WTC11 (cell line): ENCODE measurements around the gene MAPKAPK3. TPM values are rescaled to one million over a fixed set of nuclear protein-coding genes. Genes with fewer than 3 reads are reported as not detected.

Source experiments
- ATAC-seq: fragments of 200-7000 bp; cut with Tn5 transposase; 2 replicates; pipeline ENCODE4 v1.10.0; 2021; ENCODE audit warnings: mild to moderate bottlenecking, moderate library complexity
- CTCF ChIA-PET: fragments of 300-600 bp; sonication (Branson Sonifier 250); formaldehyde crosslinking; loops from one replicate; lab custom pipeline; 2021; ENCODE audit warnings: antibody characterized with exemption; lab: Charles Lee
- POLR2A ChIA-PET: fragments of 350-600 bp; sonication (Branson Sonifier 250); formaldehyde crosslinking; loops from one replicate; lab custom pipeline; 2021; ENCODE audit warnings: antibody characterized with exemption; lab: Charles Lee
- DNase-seq: peaks from one replicate; pipeline ENCODE4 v3.0.0; 2021; ENCODE audit warnings: low spot score
- H3K27ac Mint-ChIP-seq: 2 replicates; pipeline ENCODE4 v1.8.0; 2021; ENCODE audit warnings: mixed read lengths
- H3K27me3 Mint-ChIP-seq: 2 replicates; pipeline ENCODE4 v1.8.0; 2021; ENCODE audit warnings: low read depth, mild to moderate bottlenecking, moderate library complexity, mixed read lengths
- H3K36me3 Mint-ChIP-seq: 2 replicates; pipeline ENCODE4 v1.8.0; 2021; ENCODE audit warnings: mixed read lengths
- H3K4me1 Mint-ChIP-seq: 2 replicates; pipeline ENCODE4 v1.8.0; 2022; ENCODE audit warnings: mixed read lengths
- H3K4me3 Mint-ChIP-seq: 2 replicates; pipeline ENCODE4 v1.8.0; 2021; ENCODE audit warnings: mild to moderate bottlenecking, moderate library complexity, mixed read lengths
- H3K9me3 Mint-ChIP-seq: 2 replicates; pipeline ENCODE4 v1.8.0; 2021; ENCODE audit warnings: mixed read lengths
- ATF1 ChIP-seq: sonication (generic); formaldehyde crosslinking; IDR thresholded peaks from 2 replicates; pipeline ENCODE4 v1.8.1; 2023; ENCODE audit warnings: mild to moderate bottlenecking, moderate library complexity, missing genetic modification reagents
- CREM ChIP-seq: sonication (generic); formaldehyde crosslinking; IDR thresholded peaks from 2 replicates; pipeline ENCODE4 v1.8.1; 2022; ENCODE audit warnings: mild to moderate bottlenecking, missing genetic modification reagents, moderate library complexity
- ELF4 ChIP-seq: sonication (generic); formaldehyde crosslinking; IDR thresholded peaks from 2 replicates; pipeline ENCODE4 v1.8.1; 2022; ENCODE audit warnings: low read depth, mild to moderate bottlenecking, moderate library complexity, missing genetic modification reagents
- EMX1 ChIP-seq: fragments of 250-450 bp; sonication (Bioruptor Pico); IDR thresholded peaks from 2 replicates; pipeline ENCODE4 v1.8.0; 2021; ENCODE audit warnings: mild to moderate bottlenecking
- ETV6 ChIP-seq: sonication (generic); formaldehyde crosslinking; IDR thresholded peaks from 2 replicates; pipeline ENCODE4 v1.8.1; 2022; ENCODE audit warnings: mild to moderate bottlenecking, missing genetic modification reagents
- MXD4 ChIP-seq: fragments of 250-450 bp; sonication (Bioruptor Pico); IDR thresholded peaks from 2 replicates; pipeline ENCODE4 v1.8.0; 2021; ENCODE audit warnings: mild to moderate bottlenecking, moderate library complexity, borderline replicate concordance
- MYBL2 ChIP-seq: sonication (generic); formaldehyde crosslinking; IDR thresholded peaks from 2 replicates; pipeline ENCODE4 v1.8.1; 2023; ENCODE audit warnings: mild to moderate bottlenecking, moderate library complexity, missing genetic modification reagents
- NR1H2 ChIP-seq: sonication (generic); formaldehyde crosslinking; IDR thresholded peaks from 2 replicates; pipeline ENCODE4 v1.9.0; 2021; ENCODE audit warnings: mild to moderate bottlenecking, moderate library complexity, missing genetic modification reagents
- NR3C1 ChIP-seq: sonication (generic); formaldehyde crosslinking; conservative IDR thresholded peaks from 2 replicates; pipeline ENCODE4 v1.8.1; 2023; ENCODE audit warnings: low read depth, mild to moderate bottlenecking, missing genetic modification reagents
- PRRX2 ChIP-seq: fragments of 250-450 bp; sonication (Bioruptor Pico); IDR thresholded peaks from 2 replicates; pipeline ENCODE4 v1.8.0; 2021; ENCODE audit warnings: mild to moderate bottlenecking
- SOX15 ChIP-seq: fragments of 250-450 bp; sonication (Bioruptor Pico); IDR thresholded peaks from 2 replicates; pipeline ENCODE4 v1.9.0; 2021; ENCODE audit warnings: mild to moderate bottlenecking
- TEAD1 ChIP-seq: sonication (generic); formaldehyde crosslinking; IDR thresholded peaks from 2 replicates; pipeline ENCODE4 v1.8.0; 2022; ENCODE audit warnings: mild to moderate bottlenecking, missing genetic modification reagents
- ZNF121 ChIP-seq: sonication (generic); formaldehyde crosslinking; IDR thresholded peaks from 2 replicates; pipeline ENCODE4 v1.8.0; 2023; ENCODE audit warnings: missing genetic modification reagents
- ZNF232 ChIP-seq: sonication (generic); formaldehyde crosslinking; IDR thresholded peaks from 2 replicates; pipeline ENCODE4 v1.8.0; 2022; ENCODE audit warnings: mild to moderate bottlenecking, missing genetic modification reagents
- ZNF396 ChIP-seq: fragments of 250-450 bp; sonication (Bioruptor Pico); IDR thresholded peaks from 2 replicates; pipeline ENCODE4 v1.8.0; 2021; ENCODE audit warnings: mild to moderate bottlenecking, moderate library complexity, borderline replicate concordance
- ZNF416 ChIP-seq: fragments of 250-450 bp; sonication (Bioruptor Pico); IDR thresholded peaks from 2 replicates; pipeline ENCODE4 v1.9.0; 2021; ENCODE audit warnings: mild to moderate bottlenecking, inconsistent platforms
- ZNF423 ChIP-seq: fragments of 250-450 bp; sonication (Bioruptor Pico); IDR thresholded peaks from 2 replicates; pipeline ENCODE4 v2.1.2; 2022; ENCODE audit warnings: mild to moderate bottlenecking, moderate library complexity
- ZNF671 ChIP-seq: fragments of 250-450 bp; sonication (Bioruptor Pico); IDR thresholded peaks from 2 replicates; pipeline ENCODE4 v1.8.0; 2021; ENCODE audit warnings: mild to moderate bottlenecking
- total RNA-seq: library from RNA; stranded (reverse); gene quantifications from 3 replicates; pipeline ENCODE4 v1.2.3, GENCODE V29; 2021
- TF ChIP-seq, protein P1 (sequence below): sonication (generic); formaldehyde crosslinking; IDR thresholded peaks from 2 replicates; pipeline ENCODE4 v1.8.1; 2022; ENCODE audit warnings: low read depth, missing genetic modification reagents, borderline replicate concordance
- TF ChIP-seq, protein P2 (sequence below): sonication (generic); formaldehyde crosslinking; IDR thresholded peaks from 2 replicates; pipeline ENCODE4 v1.8.1; 2022; ENCODE audit warnings: mild to moderate bottlenecking, missing genetic modification reagents, moderate library complexity, borderline replicate concordance
- TF ChIP-seq, protein P3 (sequence below): fragments of 250-450 bp; sonication (Bioruptor Pico); IDR thresholded peaks from 2 replicates; pipeline ENCODE4 v1.8.0; 2021; ENCODE audit warnings: mild to moderate bottlenecking
- TF ChIP-seq, protein P4 (sequence below): sonication (generic); formaldehyde crosslinking; IDR thresholded peaks from 2 replicates; pipeline ENCODE4 v1.8.1; 2023; ENCODE audit warnings: mild to moderate bottlenecking, missing genetic modification reagents
- TF ChIP-seq, protein P5 (sequence below): sonication (generic); formaldehyde crosslinking; IDR thresholded peaks from 2 replicates; pipeline ENCODE4 v1.8.0; 2022; ENCODE audit warnings: mild to moderate bottlenecking, missing genetic modification reagents
- TF ChIP-seq, protein P6 (sequence below): sonication (generic); formaldehyde crosslinking; IDR thresholded peaks from 2 replicates; pipeline ENCODE4 v1.8.1; 2023; ENCODE audit warnings: mild to moderate bottlenecking, moderate library complexity, missing genetic modification reagents
- TF ChIP-seq, protein P7 (sequence below): sonication (generic); formaldehyde crosslinking; IDR thresholded peaks from 2 replicates; pipeline ENCODE4 v1.8.1; 2022; ENCODE audit warnings: missing genetic modification reagents, borderline replicate concordance
- TF ChIP-seq, protein P8 (sequence below): fragments of 250-450 bp; sonication (Bioruptor Pico); IDR thresholded peaks from 2 replicates; pipeline ENCODE4 v2.1.2; 2022; ENCODE audit warnings: mild to moderate bottlenecking, moderate library complexity

MAPKAPK3 gene
- total RNA-seq, 1 experiment from 2014 or later, result 60.2 TPM

DNA sequence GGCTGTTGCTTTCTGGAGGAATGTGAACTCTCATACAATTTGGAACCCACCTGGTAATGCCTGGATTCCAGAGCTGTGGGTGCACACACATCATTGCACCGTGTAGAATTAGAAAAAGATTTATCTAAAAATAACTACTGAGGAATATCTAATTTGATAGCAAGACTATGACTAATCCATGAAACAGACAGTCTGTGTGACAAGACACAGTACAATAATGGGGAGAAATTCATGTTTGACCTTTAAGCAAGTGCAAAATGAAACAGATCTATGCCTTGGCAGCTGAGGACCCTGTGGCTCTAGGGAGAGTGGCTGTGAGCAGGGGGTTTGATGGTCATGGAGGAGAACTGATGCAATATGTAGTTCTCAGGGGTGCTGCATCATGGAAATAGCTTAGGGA is 49.9 kb downstream of the MAPKAPK3 start:
- DNase-seq (no peak), ATAC-seq (no peak; the same call in 1 of the 2 replicates)
- ChIA-PET CTCF (interaction anchor here (1.2 to 2.1 kb wide), 4 partner anchors 14 to 55 kb away, joined by 4 to 14 read pairs (median 8); partner anchors contain the start of gene CISH), POLR2A (no interaction called here)
- Mint-ChIP-seq H3K4me3 (no peak overlapping the region), H3K27ac (no peak overlapping the region), H3K4me1 (peaks cover 10% of the 10 kb centered on the region), H3K9me3 (no peaks in the 10 kb centered on the region), H3K27me3 (peaks cover 9% of the 10 kb centered on the region), H3K36me3 (no peaks in the 10 kb centered on the region)
- TF ChIP-seq, protein P1, sequence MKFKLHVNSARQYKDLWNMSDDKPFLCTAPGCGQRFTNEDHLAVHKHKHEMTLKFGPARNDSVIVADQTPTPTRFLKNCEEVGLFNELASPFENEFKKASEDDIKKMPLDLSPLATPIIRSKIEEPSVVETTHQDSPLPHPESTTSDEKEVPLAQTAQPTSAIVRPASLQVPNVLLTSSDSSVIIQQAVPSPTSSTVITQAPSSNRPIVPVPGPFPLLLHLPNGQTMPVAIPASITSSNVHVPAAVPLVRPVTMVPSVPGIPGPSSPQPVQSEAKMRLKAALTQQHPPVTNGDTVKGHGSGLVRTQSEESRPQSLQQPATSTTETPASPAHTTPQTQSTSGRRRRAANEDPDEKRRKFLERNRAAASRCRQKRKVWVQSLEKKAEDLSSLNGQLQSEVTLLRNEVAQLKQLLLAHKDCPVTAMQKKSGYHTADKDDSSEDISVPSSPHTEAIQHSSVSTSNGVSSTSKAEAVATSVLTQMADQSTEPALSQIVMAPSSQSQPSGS (CRISPR knock-in tag), result no peak
- TF ChIP-seq, protein P2, sequence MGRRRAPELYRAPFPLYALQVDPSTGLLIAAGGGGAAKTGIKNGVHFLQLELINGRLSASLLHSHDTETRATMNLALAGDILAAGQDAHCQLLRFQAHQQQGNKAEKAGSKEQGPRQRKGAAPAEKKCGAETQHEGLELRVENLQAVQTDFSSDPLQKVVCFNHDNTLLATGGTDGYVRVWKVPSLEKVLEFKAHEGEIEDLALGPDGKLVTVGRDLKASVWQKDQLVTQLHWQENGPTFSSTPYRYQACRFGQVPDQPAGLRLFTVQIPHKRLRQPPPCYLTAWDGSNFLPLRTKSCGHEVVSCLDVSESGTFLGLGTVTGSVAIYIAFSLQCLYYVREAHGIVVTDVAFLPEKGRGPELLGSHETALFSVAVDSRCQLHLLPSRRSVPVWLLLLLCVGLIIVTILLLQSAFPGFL (CRISPR knock-in tag), result no peak
- TF ChIP-seq SOX15 (CRISPR knock-in tag) (no peak), ETV6 (no peak), PRRX2 (CRISPR knock-in tag) (no peak), ZNF423 (no peak), ZNF232 (no peak), ELF4 (CRISPR knock-in tag) (no peak), CREM (no peak), NR1H2 (CRISPR knock-in tag) (no peak), ZNF396 (CRISPR knock-in tag) (no peak), ATF1 (CRISPR knock-in tag) (no peak), NR3C1 (no peak)
- TF ChIP-seq, protein P3, sequence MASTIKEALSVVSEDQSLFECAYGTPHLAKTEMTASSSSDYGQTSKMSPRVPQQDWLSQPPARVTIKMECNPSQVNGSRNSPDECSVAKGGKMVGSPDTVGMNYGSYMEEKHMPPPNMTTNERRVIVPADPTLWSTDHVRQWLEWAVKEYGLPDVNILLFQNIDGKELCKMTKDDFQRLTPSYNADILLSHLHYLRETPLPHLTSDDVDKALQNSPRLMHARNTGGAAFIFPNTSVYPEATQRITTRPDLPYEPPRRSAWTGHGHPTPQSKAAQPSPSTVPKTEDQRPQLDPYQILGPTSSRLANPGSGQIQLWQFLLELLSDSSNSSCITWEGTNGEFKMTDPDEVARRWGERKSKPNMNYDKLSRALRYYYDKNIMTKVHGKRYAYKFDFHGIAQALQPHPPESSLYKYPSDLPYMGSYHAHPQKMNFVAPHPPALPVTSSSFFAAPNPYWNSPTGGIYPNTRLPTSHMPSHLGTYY (CRISPR knock-in tag), result no peak
- TF ChIP-seq, protein P4, sequence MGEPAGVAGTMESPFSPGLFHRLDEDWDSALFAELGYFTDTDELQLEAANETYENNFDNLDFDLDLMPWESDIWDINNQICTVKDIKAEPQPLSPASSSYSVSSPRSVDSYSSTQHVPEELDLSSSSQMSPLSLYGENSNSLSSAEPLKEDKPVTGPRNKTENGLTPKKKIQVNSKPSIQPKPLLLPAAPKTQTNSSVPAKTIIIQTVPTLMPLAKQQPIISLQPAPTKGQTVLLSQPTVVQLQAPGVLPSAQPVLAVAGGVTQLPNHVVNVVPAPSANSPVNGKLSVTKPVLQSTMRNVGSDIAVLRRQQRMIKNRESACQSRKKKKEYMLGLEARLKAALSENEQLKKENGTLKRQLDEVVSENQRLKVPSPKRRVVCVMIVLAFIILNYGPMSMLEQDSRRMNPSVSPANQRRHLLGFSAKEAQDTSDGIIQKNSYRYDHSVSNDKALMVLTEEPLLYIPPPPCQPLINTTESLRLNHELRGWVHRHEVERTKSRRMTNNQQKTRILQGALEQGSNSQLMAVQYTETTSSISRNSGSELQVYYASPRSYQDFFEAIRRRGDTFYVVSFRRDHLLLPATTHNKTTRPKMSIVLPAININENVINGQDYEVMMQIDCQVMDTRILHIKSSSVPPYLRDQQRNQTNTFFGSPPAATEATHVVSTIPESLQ (CRISPR knock-in tag), result no peak
- TF ChIP-seq, protein P5, sequence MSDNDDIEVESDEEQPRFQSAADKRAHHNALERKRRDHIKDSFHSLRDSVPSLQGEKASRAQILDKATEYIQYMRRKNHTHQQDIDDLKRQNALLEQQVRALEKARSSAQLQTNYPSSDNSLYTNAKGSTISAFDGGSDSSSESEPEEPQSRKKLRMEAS, result no peak

DNA sequence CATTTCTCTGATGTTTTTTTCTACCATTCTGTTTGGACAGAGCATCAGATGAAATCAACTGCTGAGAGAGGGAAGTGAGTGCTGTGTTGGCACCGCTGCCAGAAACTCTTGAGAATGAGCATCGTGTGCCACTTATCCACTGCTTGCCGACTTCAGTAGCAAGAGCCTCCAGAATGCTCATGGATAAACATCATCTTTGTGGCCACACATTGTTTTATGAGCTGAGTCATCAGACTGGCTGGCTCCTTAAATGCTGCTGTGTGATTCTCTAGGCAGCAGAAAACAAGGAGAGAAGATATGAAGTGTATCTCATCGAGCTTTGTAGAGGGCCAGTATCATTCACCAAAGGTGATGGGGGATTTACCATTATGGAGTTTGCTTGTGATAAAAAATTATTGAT is 54.4 kb downstream of the MAPKAPK3 start:
- no peaks in the 10 kb centered on the region for H3K9me3 Mint-ChIP-seq
- H3K27ac Mint-ChIP-seq, result no peak overlapping the region
- DNase-seq (no peak), ATAC-seq (no peak)
- TF ChIP-seq PRRX2 (CRISPR knock-in tag) (no peak), ZNF671 (no peak), TEAD1 (CRISPR knock-in tag) (no peak), ZNF121 (CRISPR knock-in tag) (no peak), MXD4 (CRISPR knock-in tag) (no peak), ZNF416 (CRISPR knock-in tag) (no peak), EMX1 (CRISPR knock-in tag) (no peak), MYBL2 (no peak), ELF4 (CRISPR knock-in tag) (no peak)
- TF ChIP-seq, protein P6, sequence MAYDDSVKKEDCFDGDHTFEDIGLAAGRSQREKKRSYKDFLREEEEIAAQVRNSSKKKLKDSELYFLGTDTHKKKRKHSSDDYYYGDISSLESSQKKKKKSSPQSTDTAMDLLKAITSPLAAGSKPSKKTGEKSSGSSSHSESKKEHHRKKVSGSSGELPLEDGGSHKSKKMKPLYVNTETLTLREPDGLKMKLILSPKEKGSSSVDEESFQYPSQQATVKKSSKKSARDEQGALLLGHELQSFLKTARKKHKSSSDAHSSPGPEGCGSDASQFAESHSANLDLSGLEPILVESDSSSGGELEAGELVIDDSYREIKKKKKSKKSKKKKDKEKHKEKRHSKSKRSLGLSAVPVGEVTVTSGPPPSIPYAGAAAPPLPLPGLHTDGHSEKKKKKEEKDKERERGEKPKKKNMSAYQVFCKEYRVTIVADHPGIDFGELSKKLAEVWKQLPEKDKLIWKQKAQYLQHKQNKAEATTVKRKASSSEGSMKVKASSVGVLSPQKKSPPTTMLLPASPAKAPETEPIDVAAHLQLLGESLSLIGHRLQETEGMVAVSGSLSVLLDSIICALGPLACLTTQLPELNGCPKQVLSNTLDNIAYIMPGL (CRISPR knock-in tag), result no peak
- TF ChIP-seq, protein P7, sequence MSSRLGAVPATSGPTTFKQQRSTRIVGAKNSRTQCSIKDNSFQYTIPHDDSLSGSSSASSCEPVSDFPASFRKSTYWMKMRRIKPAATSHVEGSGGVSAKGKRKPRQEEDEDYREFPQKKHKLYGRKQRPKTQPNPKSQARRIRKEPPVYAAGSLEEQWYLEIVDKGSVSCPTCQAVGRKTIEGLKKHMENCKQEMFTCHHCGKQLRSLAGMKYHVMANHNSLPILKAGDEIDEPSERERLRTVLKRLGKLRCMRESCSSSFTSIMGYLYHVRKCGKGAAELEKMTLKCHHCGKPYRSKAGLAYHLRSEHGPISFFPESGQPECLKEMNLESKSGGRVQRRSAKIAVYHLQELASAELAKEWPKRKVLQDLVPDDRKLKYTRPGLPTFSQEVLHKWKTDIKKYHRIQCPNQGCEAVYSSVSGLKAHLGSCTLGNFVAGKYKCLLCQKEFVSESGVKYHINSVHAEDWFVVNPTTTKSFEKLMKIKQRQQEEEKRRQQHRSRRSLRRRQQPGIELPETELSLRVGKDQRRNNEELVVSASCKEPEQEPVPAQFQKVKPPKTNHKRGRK (CRISPR knock-in tag), result no peak
- TF ChIP-seq, protein P8, sequence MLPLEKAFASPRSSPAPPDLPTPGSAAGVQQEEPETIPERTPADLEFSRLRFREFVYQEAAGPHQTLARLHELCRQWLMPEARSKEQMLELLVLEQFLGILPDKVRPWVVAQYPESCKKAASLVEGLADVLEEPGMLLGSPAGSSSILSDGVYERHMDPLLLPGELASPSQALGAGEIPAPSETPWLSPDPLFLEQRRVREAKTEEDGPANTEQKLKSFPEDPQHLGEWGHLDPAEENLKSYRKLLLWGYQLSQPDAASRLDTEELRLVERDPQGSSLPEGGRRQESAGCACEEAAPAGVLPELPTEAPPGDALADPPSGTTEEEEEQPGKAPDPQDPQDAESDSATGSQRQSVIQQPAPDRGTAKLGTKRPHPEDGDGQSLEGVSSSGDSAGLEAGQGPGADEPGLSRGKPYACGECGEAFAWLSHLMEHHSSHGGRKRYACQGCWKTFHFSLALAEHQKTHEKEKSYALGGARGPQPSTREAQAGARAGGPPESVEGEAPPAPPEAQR (CRISPR knock-in tag), result no peak
- ChIA-PET CTCF (interaction anchor here (0.6 to 1.9 kb wide), 2 partner anchors 21 to 56 kb away, joined by 3 to 8 read pairs; no protein-coding TSS in a partner anchor), POLR2A (no interaction called here)
- peaks cover 35% of the 10 kb centered on the region for H3K27me3 Mint-ChIP-seq
- H3K36me3 Mint-ChIP-seq, result no peaks in the 10 kb centered on the region
- no peak overlapping the region for H3K4me3 Mint-ChIP-seq
- peaks cover 20% of the 10 kb centered on the region for H3K4me1 Mint-ChIP-seq
